Measurements from ENCODE around the gene CLIC3.
"Not testable (repeated sequence)": the region's sequence is repeated elsewhere in the genome, so short reads cannot be mapped to it uniquely, and the experiment has no call there.

The CLIC3 gene

GRCh38 chr9:137009938-137010732 is 13.8 kb upstream of the CLIC3 start:
- peaks cover 0 to 6% of the 10 kb centered on the region in 2 donors for H3K36me3 ChIP-seq (ENCODE audit: control insufficient read depth in 1 of 2, insufficient read depth in 2 of 2, low read length in 2 of 2)

GRCh38 chr9:137009217-137009616 is 12.8 kb upstream of the CLIC3 start:
- H3K9me3 ChIP-seq (ENCODE audit: control insufficient read depth in 1 of 2, low read length in 2 of 2): no peaks in the 10 kb centered on the region
- no peaks in the 10 kb centered on the region for H3K4me1 ChIP-seq (ENCODE audit: control insufficient read depth in 1 of 2, insufficient read depth in 2 of 2, low read length in 2 of 2)
- no peak overlapping the region for H3K9ac ChIP-seq (ENCODE audit: low read depth in 1 of 2, low read length in 2 of 2)
- H3K27ac ChIP-seq (ENCODE audit: low read depth, low read length): no peak overlapping the region
- no peak overlapping the region for H3K4me3 ChIP-seq (ENCODE audit: low read depth in 1 of 2, low read length in 2 of 2)
- H3K36me3 ChIP-seq (ENCODE audit: control insufficient read depth in 1 of 2, insufficient read depth in 2 of 2, low read length in 2 of 2): peaks cover 0 to 4% of the 10 kb centered on the region in 2 donors
- H3K27me3 ChIP-seq (ENCODE audit: control insufficient read depth in 1 of 2, insufficient read depth in 2 of 2, low read length in 2 of 2): no peaks in the 10 kb centered on the region

More at GRCh38 chr9:137009938-137010732, 13.8 kb upstream of the CLIC3 start:
- Histone ChIP-seq H3K9me3 (ENCODE audit: control insufficient read depth in 1 of 2, low read length in 2 of 2) (no peaks in the 10 kb centered on the region), H3K4me1 (ENCODE audit: control insufficient read depth in 1 of 2, insufficient read depth in 2 of 2, low read length in 2 of 2) (no peaks in the 10 kb centered on the region), H3K27ac (ENCODE audit: low read depth, low read length) (no peak overlapping the region), H3K4me3 (ENCODE audit: low read depth in 1 of 2, low read length in 2 of 2) (no peak overlapping the region), H3K27me3 (ENCODE audit: control insufficient read depth in 1 of 2, insufficient read depth in 2 of 2, low read length in 2 of 2) (no peaks in the 10 kb centered on the region), H3K9ac (ENCODE audit: low read depth in 1 of 2, low read length in 2 of 2) (no peak overlapping the region)

- Histone ChIP-seq H3K36me3 (ENCODE audit: control insufficient read depth in 1 of 2, insufficient read depth in 2 of 2, low read length in 2 of 2) (peaks cover 0 to 4% of the 10 kb centered on the region in 2 donors), H3K9ac (ENCODE audit: low read depth in 1 of 2, low read length in 2 of 2) (no peak overlapping the region), H3K27ac (ENCODE audit: low read depth, low read length) (no peak overlapping the region), H3K4me3 (ENCODE audit: low read depth in 1 of 2, low read length in 2 of 2) (no peak overlapping the region), H3K27me3 (ENCODE audit: control insufficient read depth in 1 of 2, insufficient read depth in 2 of 2, low read length in 2 of 2) (no peaks in the 10 kb centered on the region), H3K4me1 (ENCODE audit: control insufficient read depth in 1 of 2, insufficient read depth in 2 of 2, low read length in 2 of 2) (no peaks in the 10 kb centered on the region), H3K9me3 (ENCODE audit: control insufficient read depth in 1 of 2, low read length in 2 of 2) (no peaks in the 10 kb centered on the region)
Measured at GRCh38 chr9:137008312-137008711, 11.9 kb upstream of the CLIC3 start.

- Histone ChIP-seq H3K4me1 (ENCODE audit: control insufficient read depth in 1 of 2, insufficient read depth in 2 of 2, low read length in 2 of 2) (no peaks in the 10 kb centered on the region), H3K9me3 (ENCODE audit: control insufficient read depth in 1 of 2, low read length in 2 of 2) (no peaks in the 10 kb centered on the region), H3K4me3 (ENCODE audit: low read depth in 1 of 2, low read length in 2 of 2) (no peak overlapping the region), H3K36me3 (ENCODE audit: control insufficient read depth in 1 of 2, insufficient read depth in 2 of 2, low read length in 2 of 2) (peaks cover 0 to 4% of the 10 kb centered on the region in 2 donors), H3K27me3 (ENCODE audit: control insufficient read depth in 1 of 2, insufficient read depth in 2 of 2, low read length in 2 of 2) (no peaks in the 10 kb centered on the region), H3K27ac (ENCODE audit: low read depth, low read length) (no peak overlapping the region), H3K9ac (ENCODE audit: low read depth in 1 of 2, low read length in 2 of 2) (no peak overlapping the region)
Measured at GRCh38 chr9:137007816-137008270, 11.5 kb upstream of the CLIC3 start.

- Histone ChIP-seq H3K27ac (ENCODE audit: low read depth, low read length) (no peak overlapping the region), H3K4me3 (ENCODE audit: low read depth in 1 of 2, low read length in 2 of 2) (no peak overlapping the region), H3K36me3 (ENCODE audit: control insufficient read depth in 1 of 2, insufficient read depth in 2 of 2, low read length in 2 of 2) (peaks cover 0 to 4% of the 10 kb centered on the region in 2 donors), H3K4me1 (ENCODE audit: control insufficient read depth in 1 of 2, insufficient read depth in 2 of 2, low read length in 2 of 2) (no peaks in the 10 kb centered on the region), H3K9ac (ENCODE audit: low read depth in 1 of 2, low read length in 2 of 2) (no peak overlapping the region), H3K9me3 (ENCODE audit: control insufficient read depth in 1 of 2, low read length in 2 of 2) (no peaks in the 10 kb centered on the region), H3K27me3 (ENCODE audit: control insufficient read depth in 1 of 2, insufficient read depth in 2 of 2, low read length in 2 of 2) (no peaks in the 10 kb centered on the region)
Measured at GRCh38 chr9:137007108-137007815, 10.9 kb upstream of the CLIC3 start.

- peaks cover 0 to 4% of the 10 kb centered on the region in 2 donors for H3K36me3 ChIP-seq (ENCODE audit: control insufficient read depth in 1 of 2, insufficient read depth in 2 of 2, low read length in 2 of 2)
- no peak overlapping the region for H3K9ac ChIP-seq (ENCODE audit: low read depth in 1 of 2, low read length in 2 of 2)
- H3K9me3 ChIP-seq (ENCODE audit: control insufficient read depth in 1 of 2, low read length in 2 of 2): no peaks in the 10 kb centered on the region
Measured at GRCh38 chr9:137006116-137007003, 10.0 kb upstream of the CLIC3 start.

GRCh38 chr9:137004285-137004684 is 7.9 kb upstream of the CLIC3 start:
- not testable (repeated sequence) for H3K4me1 ChIP-seq (ENCODE audit: control insufficient read depth in 1 of 2, insufficient read depth in 2 of 2, low read length in 2 of 2); H3K4me3 ChIP-seq (ENCODE audit: low read depth in 1 of 2, low read length in 2 of 2); H3K27ac ChIP-seq (ENCODE audit: low read depth, low read length); H3K27me3 ChIP-seq (ENCODE audit: control insufficient read depth in 1 of 2, insufficient read depth in 2 of 2, low read length in 2 of 2); H3K9ac ChIP-seq (ENCODE audit: low read depth in 1 of 2, low read length in 2 of 2); H3K36me3 ChIP-seq (ENCODE audit: control insufficient read depth in 1 of 2, insufficient read depth in 2 of 2, low read length in 2 of 2); H3K9me3 ChIP-seq (ENCODE audit: control insufficient read depth in 1 of 2, low read length in 2 of 2)

More at GRCh38 chr9:137006116-137007003, 10.0 kb upstream of the CLIC3 start:
- Histone ChIP-seq H3K27me3 (ENCODE audit: control insufficient read depth in 1 of 2, insufficient read depth in 2 of 2, low read length in 2 of 2) (no peaks in the 10 kb centered on the region), H3K4me3 (ENCODE audit: low read depth in 1 of 2, low read length in 2 of 2) (no peak overlapping the region), H3K4me1 (ENCODE audit: control insufficient read depth in 1 of 2, insufficient read depth in 2 of 2, low read length in 2 of 2) (no peaks in the 10 kb centered on the region), H3K27ac (ENCODE audit: low read depth, low read length) (no peak overlapping the region)

GRCh38 chr9:137002646-137003041 is 6.3 kb upstream of the CLIC3 start:
- no peaks in the 10 kb centered on the region for H3K36me3 ChIP-seq (ENCODE audit: control insufficient read depth in 1 of 2, insufficient read depth in 2 of 2, low read length in 2 of 2)
- H3K9me3 ChIP-seq (ENCODE audit: control insufficient read depth in 1 of 2, low read length in 2 of 2): no peaks in the 10 kb centered on the region
- H3K4me3 ChIP-seq (ENCODE audit: low read depth in 1 of 2, low read length in 2 of 2): no peak overlapping the region
- no peak overlapping the region for H3K27ac ChIP-seq (ENCODE audit: low read depth, low read length)
- peaks cover under 1 to 1% of the 10 kb centered on the region in 2 donors for H3K4me1 ChIP-seq (ENCODE audit: control insufficient read depth in 1 of 2, insufficient read depth in 2 of 2, low read length in 2 of 2)
- no peak overlapping the region for H3K9ac ChIP-seq (ENCODE audit: low read depth in 1 of 2, low read length in 2 of 2)
- H3K27me3 ChIP-seq (ENCODE audit: control insufficient read depth in 1 of 2, insufficient read depth in 2 of 2, low read length in 2 of 2): peaks cover 0 to under 1% of the 10 kb centered on the region in 2 donors

- H3K4me3 ChIP-seq (ENCODE audit: low read depth in 1 of 2, low read length in 2 of 2): no peak overlapping the region
Measured at GRCh38 chr9:137001857-137002645, 5.7 kb upstream of the CLIC3 start.

More at GRCh38 chr9:137001857-137002645, 5.7 kb upstream of the CLIC3 start:
- Histone ChIP-seq H3K9ac (ENCODE audit: low read depth in 1 of 2, low read length in 2 of 2) (no peak overlapping the region), H3K27ac (ENCODE audit: low read depth, low read length) (no peak overlapping the region), H3K27me3 (ENCODE audit: control insufficient read depth in 1 of 2, insufficient read depth in 2 of 2, low read length in 2 of 2) (peaks cover 0 to 5% of the 10 kb centered on the region in 2 donors), H3K4me1 (ENCODE audit: control insufficient read depth in 1 of 2, insufficient read depth in 2 of 2, low read length in 2 of 2) (peaks cover 7% of the 10 kb centered on the region in 2 donors), H3K36me3 (ENCODE audit: control insufficient read depth in 1 of 2, insufficient read depth in 2 of 2, low read length in 2 of 2) (no peaks in the 10 kb centered on the region), H3K9me3 (ENCODE audit: control insufficient read depth in 1 of 2, low read length in 2 of 2) (no peaks in the 10 kb centered on the region)

Data from duodenal mucosa (tissue), 2 donors.